Mucosa of gallbladder (tissue), 1 donor: Measurements from ENCODE around the gene FILIP1L. TPM values are rescaled to one million over a fixed set of nuclear protein-coding genes. Genes with fewer than 3 reads are reported as not detected.

Experiments used
- DNase-seq: peaks from one replicate; pipeline ENCODE4 v3.0.0-alpha.2; 2020; ENCODE audit warnings: low spot score
- total RNA-seq: library from RNA; stranded (reverse); gene quantifications from one replicate; pipeline ENCODE4 v1.2.1, GENCODE V29; 2021
- donor health status: DM: no; HTN: no; CAD: no.

FILIP1L gene
- total RNA-seq, 1 donor from 2014 or later, result 142 TPM

DNA sequence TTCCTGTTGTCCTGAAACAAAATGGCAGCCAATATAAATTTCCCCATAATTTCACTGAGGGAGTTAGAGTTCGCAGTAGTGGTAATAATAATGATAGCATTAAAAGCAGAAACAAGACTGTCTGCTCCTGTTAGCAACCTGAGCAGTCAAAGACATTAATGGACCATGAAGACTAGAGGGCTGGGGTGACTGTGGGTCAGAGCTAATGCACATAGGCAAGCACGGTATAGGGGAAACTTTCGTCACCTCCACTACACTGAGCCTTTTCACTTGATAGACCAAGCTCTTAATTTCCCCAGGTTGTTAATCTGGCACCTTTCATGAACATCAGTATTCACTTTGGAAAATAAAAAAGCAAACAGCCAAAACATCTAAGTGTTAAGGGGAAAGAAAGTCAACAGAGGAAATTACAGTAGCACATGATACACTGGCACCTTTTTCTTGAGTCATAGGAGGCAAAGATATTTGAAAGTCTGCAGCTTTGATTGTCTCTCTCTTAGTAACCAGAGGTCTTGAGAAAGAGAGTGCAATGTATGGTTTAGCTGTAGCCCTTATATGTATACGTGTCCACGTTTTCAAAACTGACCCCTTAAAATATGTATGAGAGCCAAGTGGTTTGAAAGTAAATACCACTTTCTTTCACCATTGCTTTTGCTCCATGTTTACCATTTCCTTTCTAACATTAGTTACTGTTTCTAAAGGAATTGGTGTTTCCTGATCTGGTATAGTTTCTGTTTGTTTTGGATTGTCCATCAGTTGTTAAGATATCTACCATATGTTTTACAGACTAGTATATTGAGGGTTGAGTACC lies 104.8 kb downstream of the FILIP1L start:
- DNase-seq, result no peak

DNA sequence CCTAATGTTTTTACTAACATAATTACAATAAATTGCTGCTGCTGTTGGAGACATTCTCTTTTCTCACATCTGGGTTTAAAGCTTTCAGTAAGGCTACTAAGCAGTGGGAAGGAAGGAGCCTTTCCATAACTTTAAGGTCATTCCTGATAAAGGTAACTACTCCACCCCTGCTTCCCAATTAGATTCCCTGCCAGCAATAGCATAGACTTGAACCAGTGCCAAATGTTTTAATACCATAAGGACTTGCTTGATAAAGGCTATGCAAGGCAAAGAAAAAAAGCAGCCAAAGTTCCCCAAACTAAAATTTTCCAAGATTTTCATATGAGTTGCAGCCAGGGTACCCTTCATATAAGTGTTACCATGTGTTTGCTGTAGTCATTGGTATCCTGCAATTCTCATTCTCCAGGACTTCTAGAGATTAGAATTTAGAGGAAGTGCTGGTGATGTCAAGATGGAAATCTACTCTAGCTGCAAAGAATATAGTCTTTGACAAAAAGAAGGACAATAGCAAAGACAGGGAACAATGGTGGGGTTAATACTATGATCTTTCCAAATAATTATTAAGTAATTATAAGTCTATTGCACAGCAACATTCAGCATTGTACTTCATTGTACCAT lies 106.1 kb downstream of the FILIP1L start:
- DNase-seq, result no peak

DNA sequence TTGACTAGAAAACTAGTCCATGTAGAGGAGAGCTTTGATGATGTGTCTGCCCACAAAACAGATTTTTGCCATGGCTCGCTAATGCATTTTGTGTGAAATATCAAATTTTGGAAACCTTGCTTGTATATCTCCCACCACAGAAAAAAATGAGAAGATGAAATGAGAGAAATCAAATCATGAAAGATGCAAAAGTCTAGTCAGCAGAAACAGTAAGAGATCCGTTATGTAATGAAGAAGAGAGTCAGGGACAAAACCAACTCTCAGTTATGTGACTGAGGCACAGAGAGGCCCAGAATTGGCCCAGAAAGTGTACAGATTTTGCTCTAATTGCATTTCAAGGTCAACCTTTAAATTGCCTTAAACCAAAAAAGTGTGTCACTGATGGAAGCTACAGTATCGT lies 107.0 kb downstream of the FILIP1L start:
- no peak for DNase-seq

DNA sequence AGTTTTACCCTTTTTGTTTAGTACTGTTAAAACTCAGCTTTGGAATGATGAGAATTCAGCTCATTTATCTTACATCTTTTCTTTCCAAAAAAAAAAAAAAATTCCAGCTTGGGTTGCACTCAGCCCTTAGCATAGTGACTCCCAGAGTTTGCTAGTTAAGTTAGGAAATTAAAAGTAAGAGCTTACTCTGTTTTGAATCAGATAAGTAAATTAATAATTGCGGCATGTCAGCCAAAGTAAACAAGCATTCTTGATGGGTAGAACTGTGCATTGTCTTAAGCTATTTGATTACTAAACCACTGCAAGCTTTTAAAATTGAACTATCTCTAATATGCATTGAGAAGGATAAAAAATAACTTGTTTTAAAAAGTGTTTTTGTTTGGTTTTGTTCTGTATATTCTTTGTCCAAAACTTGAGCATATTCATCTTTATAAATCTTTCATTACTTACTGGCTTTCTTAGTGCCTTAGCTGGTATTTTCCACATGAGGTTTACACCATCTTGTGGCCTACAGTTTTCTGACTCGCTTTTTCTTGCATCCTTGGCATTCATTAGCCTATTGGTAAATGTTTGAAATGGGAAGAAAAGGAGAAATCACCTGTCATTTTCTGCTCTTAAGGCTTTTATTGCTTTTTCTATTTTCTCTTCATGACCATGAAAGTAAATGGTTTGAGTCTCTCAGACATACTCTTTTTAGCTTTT lies 107.6 kb downstream of the FILIP1L start:
- no peak for DNase-seq

DNA sequence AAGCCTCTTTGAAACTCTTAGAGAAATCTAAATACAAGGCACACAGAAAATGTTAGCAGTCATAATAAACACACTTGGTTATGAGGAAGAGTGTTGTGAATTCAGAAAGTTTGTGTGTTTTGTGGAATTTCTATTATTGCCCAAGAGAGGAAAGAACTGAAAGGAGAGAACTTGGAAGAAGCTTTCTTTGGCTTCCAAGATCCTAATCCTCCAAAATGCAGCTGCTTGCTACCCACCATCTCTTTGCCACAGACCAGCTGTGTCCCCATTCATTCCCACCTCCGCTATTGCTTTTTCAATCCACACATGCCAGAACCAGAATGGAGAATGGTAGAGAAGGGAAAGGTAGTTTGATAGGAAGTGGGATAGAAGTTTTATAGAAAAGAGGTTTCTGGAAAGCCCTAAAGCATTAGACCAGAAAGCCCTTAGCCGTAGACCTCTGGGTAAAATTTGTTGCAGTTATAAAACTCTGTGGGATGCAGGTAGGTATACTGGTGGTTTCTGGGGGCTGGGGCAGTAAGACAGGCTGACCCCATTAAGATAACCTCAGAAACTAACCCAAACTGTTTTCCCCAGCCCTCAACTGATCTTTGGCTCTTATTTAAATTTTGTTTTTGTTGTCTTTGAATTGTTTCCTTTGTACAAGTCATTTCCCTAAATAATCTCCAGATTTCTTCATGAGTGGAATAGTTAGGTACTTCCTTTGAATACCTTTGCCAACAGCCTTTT lies 108.5 kb downstream of the FILIP1L start:
- DNase-seq, result no peak

DNA sequence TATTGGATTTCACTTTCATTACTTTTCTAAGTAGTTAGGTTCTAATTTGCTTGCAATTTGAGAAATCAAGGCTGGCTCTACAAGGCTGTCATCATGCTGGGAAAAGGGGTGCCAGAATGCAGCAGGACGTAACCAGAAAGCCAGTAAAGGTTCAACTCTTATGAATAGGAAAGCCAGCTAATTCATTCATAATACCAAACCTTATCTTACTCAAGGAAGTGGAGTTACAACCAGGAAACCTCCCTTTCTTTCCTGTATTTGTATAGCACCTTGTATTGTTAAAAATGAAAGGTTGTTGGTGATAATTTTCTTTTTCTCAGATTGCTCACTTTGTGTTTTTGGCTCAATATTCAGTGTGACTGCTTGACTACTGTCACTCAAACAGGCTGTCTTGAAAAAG lies 109.4 kb downstream of the FILIP1L start:
- DNase-seq, result no peak

DNA sequence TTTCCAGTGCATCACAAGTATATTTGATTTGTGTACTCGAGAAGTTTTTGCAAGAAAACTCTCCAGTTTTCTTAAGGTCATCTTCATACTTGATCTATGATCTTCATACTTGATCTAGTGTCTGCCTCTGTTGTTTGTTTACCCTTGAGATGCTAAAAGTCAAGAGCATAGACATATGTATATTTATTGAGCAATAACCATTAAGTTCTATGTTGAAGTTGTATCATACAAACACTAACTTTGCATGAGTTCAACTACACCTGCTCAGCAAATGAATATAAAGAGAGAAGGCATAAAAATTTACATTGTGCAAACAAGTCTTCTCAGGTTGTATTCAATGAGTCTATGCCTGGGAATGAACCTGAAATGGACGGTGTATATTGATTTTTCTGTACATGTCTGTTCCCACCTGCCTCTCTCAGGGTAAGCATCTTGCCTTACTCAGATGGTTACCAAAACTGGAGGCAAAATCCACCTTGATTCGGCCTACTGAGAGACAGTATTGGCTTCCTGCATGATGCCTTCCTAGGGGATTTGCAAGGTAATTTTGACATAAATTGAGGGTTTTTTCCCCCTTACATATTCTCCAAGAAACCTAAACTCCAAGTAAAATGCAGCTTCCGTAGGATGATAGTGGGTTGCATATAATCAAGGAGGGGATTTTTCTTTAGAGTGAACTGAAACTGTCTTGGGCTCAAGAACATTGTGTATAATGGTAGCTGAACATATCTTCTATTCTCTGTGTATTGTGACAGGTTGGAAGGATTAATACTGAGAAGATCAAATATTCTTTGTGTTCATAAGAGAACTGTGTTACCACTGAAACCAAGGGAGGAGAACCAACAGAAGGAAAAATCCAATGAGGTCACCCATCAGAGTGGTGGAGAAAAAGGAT lies 110.4 kb downstream of the FILIP1L start:
- DNase-seq, result no peak

DNA sequence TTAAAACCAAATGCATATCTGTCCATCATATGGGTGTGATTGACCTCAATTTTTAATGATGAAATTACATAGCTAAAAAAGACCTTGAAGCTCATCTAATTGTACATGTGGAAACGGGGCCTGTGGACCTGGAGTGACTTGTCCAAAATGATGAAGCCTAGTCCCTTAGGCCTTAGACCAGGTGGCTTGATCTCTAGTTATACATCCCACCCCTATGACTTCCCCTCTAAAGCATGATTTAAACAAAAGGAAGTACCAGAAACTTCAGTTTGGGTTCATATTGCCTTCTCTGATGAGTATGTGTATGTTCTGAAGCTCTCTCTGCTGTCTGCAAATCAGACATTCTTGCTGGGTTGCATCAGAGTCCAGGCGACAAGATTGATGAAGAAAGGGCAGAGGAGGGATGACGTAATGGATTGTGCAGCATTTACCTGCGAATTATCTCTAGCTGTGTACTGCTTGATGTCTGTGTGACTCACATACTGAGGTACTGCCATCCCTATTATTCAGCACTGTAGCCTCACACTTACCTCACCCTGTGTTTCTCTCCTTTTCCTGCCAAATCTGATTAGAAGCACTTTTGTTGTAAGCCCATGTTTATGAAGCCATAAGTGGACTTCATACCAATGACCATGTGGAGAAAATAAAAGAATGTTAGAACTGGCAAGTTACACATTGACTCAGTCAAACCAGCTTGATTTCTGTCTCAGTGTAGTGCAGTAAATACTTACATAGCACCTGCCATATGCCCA lies 111.5 kb downstream of the FILIP1L start:
- peak; percentile 80 for DNase-seq

DNA sequence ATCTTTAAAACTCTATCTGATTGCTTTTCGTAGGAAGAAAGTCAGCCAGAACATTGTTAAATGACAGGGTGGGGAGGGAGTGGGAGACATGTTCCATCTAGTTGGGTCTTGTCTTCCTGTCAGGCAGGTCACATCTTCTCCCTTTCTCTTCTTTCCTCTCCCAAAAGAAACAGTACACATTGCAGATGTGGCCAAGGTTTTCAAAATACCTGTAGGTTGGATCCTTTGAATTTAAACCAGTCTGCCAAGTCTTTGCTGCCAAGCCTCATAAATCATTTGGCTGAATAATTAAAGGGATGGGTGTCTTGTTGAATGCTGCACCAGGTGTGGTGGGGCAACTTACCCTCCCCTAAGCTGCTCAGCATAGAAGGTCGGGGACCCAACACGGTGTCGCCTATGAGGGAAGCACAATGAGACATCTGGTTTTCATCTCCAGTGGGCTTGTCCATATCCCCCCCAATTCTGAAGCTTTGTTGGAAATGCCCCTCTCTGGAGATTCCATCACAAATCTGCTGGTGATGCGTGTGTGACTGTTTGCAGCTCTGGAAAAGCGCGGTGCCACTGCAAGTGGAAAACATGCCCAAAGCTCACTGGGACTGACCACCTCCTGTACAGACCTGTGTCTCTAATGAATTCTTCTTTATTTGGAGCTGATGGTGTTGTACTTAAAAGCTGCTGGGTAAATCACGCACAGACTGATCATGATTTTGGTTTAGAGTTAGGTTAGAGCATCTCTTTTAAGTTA lies 112.6 kb downstream of the FILIP1L start:
- no peak for DNase-seq

DNA sequence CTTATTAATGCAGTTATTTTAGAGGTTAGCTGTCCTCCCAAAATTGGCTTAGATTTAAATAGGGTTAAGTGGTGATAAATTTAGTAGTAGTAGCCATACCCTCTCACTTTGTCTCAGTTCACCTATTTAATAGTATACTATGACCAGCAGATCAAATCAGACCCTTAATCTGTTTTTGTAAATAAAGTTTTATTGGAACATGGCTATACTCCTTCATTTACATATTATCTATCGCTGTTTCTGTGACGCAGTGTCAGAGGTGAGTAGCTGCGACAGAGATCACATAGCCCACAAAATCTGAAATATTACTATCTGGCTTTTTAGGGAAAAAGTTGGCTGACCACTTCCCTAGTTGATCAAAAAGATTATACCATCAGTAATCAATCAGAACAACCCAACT lies 113.2 kb downstream of the FILIP1L start:
- DNase-seq, result no peak

DNA sequence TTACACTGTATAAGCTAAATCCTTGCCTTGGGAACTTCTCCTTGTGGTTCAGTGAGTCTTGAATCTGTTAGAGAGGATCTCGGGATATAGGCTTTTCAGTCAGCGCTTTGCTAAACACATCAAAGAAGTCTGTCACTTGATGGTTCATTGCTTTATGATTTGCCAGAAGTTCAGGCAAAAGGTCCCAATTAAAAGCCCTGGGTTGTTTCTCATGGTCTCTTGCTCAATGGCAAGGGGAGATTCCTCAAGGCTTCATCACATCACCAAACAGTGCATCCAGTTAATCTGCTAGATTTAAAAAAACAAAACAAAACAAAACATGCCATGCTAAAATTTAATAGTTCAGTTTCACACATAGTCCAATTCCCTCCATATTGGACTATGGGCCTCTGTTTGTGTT lies 114.8 kb downstream of the FILIP1L start:
- no peak for DNase-seq

DNA sequence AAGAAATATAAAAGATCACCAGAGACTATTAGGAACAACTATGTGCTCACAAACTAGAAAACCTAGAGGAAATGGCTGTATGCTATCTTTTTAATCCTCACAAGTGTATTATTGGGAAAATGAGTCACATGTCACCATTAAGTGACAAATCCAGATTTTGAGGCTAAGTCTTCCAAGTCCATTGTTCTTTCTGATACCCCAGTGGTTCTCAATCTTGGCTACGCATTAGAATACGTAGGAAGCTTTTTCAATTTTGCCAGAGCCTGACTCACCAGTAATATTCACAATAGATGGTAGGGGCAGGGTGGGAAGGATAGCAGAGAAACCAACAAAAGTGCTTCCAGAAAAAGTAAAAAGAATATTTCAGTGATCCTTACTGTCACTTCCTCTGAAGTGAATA lies 117.0 kb downstream of the FILIP1L start:
- no peak for DNase-seq

DNA sequence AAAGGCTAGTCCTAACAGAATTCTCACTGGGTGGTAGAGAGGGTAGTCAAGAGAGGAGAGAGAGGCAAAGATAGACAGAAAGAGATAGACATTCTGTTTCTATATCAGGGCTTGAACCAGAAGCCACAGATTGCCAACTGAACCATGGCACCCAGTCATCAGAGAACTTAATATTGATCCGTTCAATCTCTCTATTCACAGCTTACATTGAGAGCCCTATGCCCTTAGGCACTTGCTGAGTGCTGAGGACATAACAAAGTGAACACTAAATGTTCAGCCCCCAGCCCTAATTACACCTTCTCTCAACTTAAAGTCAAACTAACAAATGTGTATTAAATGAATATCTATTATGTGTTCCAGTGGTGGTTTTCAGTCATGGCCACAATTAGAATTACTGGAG lies 124.1 kb downstream of the FILIP1L start:
- DNase-seq, result no peak

DNA sequence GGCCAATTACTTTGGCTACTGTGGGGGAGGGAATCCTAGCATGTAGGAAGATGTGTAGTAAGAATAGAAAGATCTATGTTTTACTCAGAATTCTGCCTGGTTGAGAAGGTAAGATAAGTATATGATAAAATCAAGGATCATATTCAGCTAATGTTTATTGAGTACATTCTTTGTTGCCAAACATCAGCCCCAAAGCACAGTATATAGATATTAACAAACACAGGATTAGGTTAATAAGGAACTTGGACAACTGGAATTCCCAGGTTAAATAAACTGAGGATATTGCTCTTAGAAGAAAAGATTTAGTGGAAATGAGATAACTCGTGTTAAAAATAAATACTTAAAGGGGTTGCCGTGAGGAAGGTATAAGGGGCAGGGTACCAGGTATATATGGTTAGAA lies 129.6 kb downstream of the FILIP1L start:
- no peak for DNase-seq

DNA sequence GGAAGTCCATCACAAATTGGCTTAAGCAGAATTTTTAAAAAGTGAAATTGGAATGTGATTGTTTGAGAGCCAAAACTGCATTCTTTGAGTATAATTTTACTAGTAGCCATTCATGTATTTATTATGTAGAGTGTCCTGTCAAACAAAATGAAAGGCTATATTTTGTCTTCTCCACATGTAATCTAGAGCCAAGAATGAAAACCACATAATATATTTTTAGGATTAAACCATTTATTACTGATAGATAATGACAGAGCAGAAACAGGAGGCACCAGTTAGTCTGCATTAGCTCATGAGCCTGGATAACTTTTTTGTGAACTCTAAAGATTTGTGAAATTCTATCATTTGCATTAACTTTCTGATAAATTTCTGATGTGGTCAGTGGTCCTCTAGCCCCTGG lies 130.2 kb downstream of the FILIP1L start:
- no peak for DNase-seq

DNA sequence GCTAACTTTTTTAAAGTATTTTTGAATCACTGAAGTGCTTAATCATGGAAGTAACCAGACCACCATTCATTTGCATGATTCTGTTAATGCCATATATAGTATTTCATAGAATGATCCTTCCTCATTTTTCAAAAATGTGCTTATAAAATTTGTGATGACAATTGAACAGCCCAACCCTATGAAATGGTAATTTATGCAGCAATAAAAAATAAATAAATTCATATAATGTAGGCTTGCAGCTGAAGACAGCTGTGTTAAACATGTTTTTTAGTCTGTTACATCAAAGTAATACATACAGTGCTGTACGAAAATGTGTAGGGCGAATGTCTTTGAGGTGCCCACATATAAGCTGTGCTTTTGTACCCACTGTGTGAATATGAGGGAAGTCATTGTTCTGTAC lies 131.7 kb downstream of the FILIP1L start:
- DNase-seq, result no peak

DNA sequence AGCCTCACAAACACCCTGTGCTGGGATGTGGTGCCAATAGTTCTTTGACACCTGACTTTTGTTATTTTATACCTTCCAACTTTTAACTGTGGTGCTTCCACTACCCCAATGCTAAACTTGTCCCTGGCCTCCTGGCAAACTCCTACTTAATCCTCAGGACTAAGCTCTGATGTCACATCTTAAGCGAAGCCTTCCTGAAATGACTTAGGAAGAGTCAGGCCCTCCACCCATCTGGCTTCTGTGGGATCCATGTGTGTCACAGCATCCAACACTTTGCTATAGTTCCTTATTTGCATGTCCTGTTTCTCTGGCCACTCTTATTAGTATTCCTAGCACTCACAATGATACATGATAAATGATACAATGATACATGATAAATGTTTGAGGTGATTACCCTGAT lies 133.2 kb downstream of the FILIP1L start:
- no peak for DNase-seq

DNA sequence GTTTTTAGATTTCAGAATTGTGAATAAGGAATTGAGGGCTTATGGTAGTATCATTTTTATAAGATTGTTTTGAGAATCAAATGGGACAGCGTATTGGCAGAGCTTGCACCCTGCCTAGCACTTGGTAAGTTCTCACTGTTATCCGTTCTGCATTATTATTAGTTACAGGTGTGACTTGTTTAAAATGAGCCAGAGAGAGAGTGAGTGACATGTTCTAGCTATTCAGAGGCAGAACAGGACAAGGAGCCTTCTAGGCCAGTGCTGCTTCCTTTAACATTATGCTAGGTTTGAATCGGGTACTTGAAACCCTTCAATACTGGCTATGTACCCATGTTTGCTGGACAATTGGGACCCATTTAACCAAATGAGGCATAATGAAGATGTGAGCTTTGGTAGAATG lies 133.7 kb downstream of the FILIP1L start:
- no peak for DNase-seq

DNA sequence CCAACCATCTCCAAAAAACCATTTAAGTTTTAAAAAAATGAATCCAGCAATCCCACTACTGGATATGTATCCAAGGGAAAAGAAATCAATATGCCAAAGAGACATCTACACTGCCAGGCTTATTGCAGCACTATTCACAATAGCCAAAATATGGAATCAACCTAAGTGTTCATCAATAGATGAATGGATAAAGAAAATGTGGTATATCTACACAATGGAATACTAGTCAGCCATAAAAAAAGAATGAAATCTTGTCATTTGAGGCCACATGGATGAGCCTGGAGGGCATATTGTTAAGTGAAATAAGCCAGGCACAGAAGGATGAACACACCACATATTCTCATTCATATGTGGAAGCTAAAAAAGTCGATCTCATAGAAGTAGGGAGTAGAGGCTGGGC lies 136.1 kb downstream of the FILIP1L start:
- no peak for DNase-seq

DNA sequence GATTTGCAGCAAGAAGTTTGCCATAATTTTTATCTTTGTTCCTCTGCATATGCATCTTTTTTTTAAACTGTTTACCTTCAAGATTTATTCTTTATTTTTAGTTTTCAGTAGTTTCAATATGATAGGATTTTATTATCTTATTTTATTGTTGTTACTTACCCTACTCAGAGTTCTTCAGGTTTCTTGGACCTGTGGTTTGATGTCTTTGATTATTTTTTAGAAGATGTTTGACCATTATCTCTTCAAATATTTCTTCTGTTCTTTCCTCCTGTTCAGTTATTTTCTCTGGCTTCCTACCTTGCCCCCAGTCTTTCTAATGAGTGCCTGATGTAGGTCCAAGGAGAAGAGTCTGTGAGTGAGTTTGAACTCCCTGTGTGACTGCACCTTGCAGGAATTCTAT lies 137.7 kb downstream of the FILIP1L start:
- DNase-seq, result no peak
